ENCODE results near the gene MAMSTR. TPM values are rescaled to one million over a fixed set of nuclear protein-coding genes. Genes with fewer than 3 reads are reported as not detected.
A peak's percentile ranks its signal among the peaks of the same experiment; 100 is the strongest.

MAMSTR gene
- total and polyA plus RNA-seq, 9 donors: 1.3 to 17.1 (median 10.7) TPM

- peak overlapping the region; percentile 44 to 73 for H3K27ac ChIP-seq
- intact Hi-C loops (cut with DNase I): no loop called here
Measured at GRCh38 chr19:48728911-48729664, 9.6 kb upstream of the MAMSTR start.

GRCh38 chr19:48726556-48726955, 7.0 kb upstream of the MAMSTR start:
- Histone ChIP-seq H3K9me3 (no peaks in the 10 kb centered on the region), H3K4me3 (no peak overlapping the region), H3K36me3 (no peaks in the 10 kb centered on the region), H3K27ac (no peak overlapping the region), H3K27me3 (no peaks in the 10 kb centered on the region), H3K4me1 (ENCODE audit: insufficient read depth) (peaks cover 7% of the 10 kb centered on the region)
- DNase-seq: no peak
- intact Hi-C loops (cut with DNase I): no loop called here
- TF ChIP-seq EP300 (IDR thresholded peaks at IDR 0.05) (no peak), POLR2A (IDR thresholded peaks at IDR 0.05) (no peak), CTCF (IDR thresholded peaks at IDR 0.05) (no peak)
- WGBS, 3 donors: 78 to 83% (median 82%) methylated on average over 2 of the region's 2 CpGs

More at GRCh38 chr19:48728911-48729664, 9.6 kb upstream of the MAMSTR start:
- WGBS, 3 donors: 30 to 65% (median 58%) methylated on average over 26 to 77 of the region's 77 CpGs
- Histone ChIP-seq H3K4me3 (no peak overlapping the region), H3K36me3 (no peaks in the 10 kb centered on the region), H3K4me1 (ENCODE audit: insufficient read depth) (peaks cover 7% of the 10 kb centered on the region), H3K9me3 (no peaks in the 10 kb centered on the region), H3K27me3 (no peaks in the 10 kb centered on the region)
- TF ChIP-seq CTCF (IDR thresholded peaks at IDR 0.05): no peak
- no peak for TF ChIP-seq POLR2A (IDR thresholded peaks at IDR 0.05)
- no peak for TF ChIP-seq EP300 (IDR thresholded peaks at IDR 0.05)
- peak in 4 of 5 donors; percentile 47 to 72 (median 62) for DNase-seq

- DNase-seq: peak; percentile 71 to 82 (median 73)
- peaks cover 13% of the 10 kb centered on the region for H3K4me1 ChIP-seq (ENCODE audit: insufficient read depth)
- WGBS, 3 donors: 40 to 46% (median 41%) methylated on average over 11 of the region's 11 CpGs
- no peak overlapping the region for H3K4me3 ChIP-seq
- no peaks in the 10 kb centered on the region for H3K27me3 ChIP-seq
- TF ChIP-seq CTCF (IDR thresholded peaks at IDR 0.05) (no peak), EP300 (IDR thresholded peaks at IDR 0.05) (no peak), POLR2A (IDR thresholded peaks at IDR 0.05) (no peak)
- peak overlapping the region in 1 of 2 donors; percentile 63 for H3K27ac ChIP-seq
- H3K36me3 ChIP-seq: no peaks in the 10 kb centered on the region
- no peaks in the 10 kb centered on the region for H3K9me3 ChIP-seq
- intact Hi-C loops (cut with DNase I): no loop called here
Measured at GRCh38 chr19:48724796-48725753, 5.5 kb upstream of the MAMSTR start.

- no peak overlapping the region for H3K4me3 ChIP-seq
- intact Hi-C loops (cut with DNase I): no loop called here
- peak in 1 of 5 donors; percentile 33 for DNase-seq
- 76 to 83% (median 77%) methylated on average over 11 of the region's 11 CpGs for WGBS, 3 donors
- no peaks in the 10 kb centered on the region for H3K9me3 ChIP-seq
- H3K27me3 ChIP-seq: no peaks in the 10 kb centered on the region
- H3K36me3 ChIP-seq: no peaks in the 10 kb centered on the region
- TF ChIP-seq CTCF (IDR thresholded peaks at IDR 0.05) (no peak), EP300 (IDR thresholded peaks at IDR 0.05) (no peak)
- H3K4me1 ChIP-seq (ENCODE audit: insufficient read depth): peaks cover 28% of the 10 kb centered on the region
- no peak overlapping the region for H3K27ac ChIP-seq
Measured at GRCh38 chr19:48722196-48722708, 2.7 kb upstream of the MAMSTR start.

All from ovary (tissue), 9 donors.